Cardiac ventricle fibroblast (primary cell): ENCODE results near the gene ACTR1A. TPM values are rescaled to one million over a fixed set of nuclear protein-coding genes. Genes with fewer than 3 reads are reported as not detected.

ENCODE experiments used
- total RNA-seq: library from RNA; depleted of rRNA; stranded (reverse); fragments of >200 nt; gene quantifications from 2 replicates; pipeline ENCODE4 v1.2.3, GENCODE V29; 2015

The ACTR1A gene
- 69.9 and 73.5 TPM in 2 replicates for total RNA-seq

GRCh38 chr10:102502337-102503151, at the start of gene ACTR1A:
Gene ACTR1A (minus strand): TSS chr10:102502712. CDS start chr10:102502647, 65 bp downstream.

DNA sequence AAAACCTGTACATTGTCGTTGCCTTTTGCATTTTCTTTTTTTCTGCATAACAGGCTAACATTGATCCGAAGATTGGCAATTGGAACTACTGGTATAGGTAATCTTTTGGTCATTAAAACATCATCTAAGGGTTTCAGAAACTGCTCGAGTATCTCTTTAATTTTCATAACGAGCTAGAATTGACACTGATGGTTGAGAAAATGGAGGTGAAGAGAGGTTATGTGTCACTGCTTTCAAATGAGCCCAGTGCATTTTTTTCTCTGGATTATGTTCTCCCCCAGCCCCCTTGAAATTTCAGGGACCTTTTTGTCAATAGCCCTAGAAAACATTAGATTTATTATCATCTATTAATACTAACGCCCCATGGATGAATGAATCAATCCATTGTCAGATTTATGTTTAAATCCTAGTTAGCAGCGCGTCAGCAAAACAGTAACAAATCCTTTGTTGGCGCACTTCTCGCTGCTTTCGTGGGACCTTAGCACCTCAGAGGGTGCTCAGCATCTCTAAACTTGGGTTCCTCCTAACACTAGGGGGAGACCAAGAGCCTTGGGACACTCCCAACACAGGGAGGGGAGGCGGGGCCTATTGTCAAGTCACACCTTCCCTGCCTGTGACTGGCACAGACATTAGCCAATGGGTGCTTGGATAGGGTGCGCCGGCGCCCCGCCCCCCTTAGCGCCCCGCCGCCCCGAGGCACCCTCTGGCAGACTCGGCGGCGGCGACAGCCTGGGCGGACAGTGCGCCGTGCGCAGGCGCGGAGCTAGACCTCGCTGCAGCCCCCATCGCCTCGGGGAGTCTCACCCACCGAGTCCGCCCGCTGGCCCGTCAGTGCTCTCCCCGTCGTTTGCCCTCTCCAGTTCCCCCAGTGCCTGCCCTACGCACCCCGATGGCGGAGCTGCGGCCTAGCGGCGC, 1.0 kb upstream of the ACTR1A start, which contains the start of gene SUFU:
TSS of gene SUFU (plus strand) at position 709 of the 915 bp plus-strand sequence. CDS start at position 890, 181 bp downstream.

DNA sequence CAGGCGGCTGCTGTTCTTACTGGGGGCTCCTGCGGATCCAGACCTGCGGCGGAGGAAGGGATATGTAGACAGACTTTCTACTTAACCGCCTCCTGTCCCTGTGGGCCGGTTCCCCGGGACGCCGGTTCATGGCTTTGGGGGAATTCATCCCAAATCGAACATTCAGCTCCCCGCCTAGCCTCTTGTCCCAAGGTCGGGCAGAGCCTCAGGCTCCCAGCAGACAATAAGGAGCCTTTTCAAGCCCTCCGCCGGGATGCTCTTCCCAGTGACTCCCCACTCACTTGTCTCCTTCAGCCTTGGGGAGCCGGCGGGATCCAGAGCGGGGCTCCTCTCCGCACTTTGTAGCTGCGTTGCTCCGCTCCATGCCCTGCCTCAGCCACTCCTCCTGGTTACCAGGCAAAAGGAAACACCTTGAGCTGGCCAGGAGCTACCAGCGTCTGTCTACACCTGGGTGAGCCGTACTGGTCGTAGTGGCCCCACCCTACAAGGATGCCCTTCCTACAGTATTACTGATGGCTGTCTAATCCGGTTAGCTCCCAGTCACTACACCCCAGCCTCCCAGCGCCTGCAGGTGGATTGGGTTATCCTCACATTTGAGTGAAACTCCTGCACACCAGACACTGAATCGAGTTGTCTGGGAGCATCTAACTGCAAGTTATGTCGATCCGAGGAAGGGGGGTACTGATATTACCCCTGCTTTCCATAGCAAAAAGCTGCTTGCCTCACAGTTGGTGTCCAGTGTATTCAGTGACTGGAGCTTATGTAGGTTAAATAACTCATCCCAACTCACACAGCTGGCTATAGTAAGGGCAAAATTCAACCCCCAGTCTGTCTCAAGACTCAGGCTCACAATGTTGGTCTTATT, 51.2 kb downstream of the ACTR1A start, which contains the start of gene C10orf95:
TSS of gene C10orf95 (minus strand) at position 439 of the 865 bp plus-strand sequence. CDS start 450 bp downstream, outside the sequence.

DNA sequence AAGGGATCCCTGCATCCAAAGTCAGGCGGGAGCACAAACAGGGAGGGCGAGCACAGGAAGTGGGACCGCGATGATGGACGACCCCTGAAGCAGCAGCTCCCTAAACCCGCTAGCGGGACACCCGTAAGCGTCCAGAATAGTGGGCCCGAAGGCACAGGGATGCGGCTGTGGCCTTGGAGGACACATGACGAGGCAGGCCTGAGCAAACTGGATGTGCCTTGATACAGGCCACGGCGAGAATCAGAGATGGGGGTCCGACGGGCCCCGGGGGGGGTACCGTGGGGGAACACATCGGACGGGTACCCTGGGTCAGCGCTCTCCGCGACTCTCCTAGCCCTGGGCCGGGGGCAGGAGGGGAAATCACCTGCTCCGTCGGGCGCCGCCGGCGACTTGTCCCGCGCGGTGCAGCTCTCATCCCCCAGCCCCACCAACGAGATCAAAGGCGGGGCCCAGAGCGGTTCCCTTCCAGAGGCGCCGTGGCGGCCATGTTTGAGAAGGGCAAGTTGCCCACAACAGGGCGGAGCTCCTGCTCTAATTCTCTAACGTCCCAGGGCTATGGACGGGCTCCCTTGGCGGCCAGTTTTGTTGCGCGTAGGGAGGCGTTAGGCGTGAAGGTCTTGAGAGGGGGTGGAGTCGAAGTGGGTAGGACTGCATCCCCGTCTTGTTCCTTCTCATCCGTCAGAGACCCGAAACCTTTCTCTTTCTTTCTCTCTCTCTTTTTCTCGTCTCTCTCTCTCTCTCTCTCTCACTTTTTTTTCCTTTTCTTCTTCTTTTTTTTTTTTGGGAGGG, 70.2 kb downstream of the ACTR1A start, which contains the start of gene CUEDC2:
TSS of gene CUEDC2 (minus strand) at position 413 of the 789 bp plus-strand sequence. CDS start 7,386 bp downstream, outside the sequence.

Other genes starting within 250 kb of the ACTR1A start
- gene NFKB2, start 107.0 kb downstream of the ACTR1A start, total RNA-seq = 18.5 and 23.3 TPM in 2 replicates
- gene PSD, start 83.9 kb downstream of the ACTR1A start, total RNA-seq = 19.5 and 19.7 TPM in 2 replicates
- 14.0 and 16.9 TPM in 2 replicates for gene FBXL15, start 81.9 kb downstream of the ACTR1A start, total RNA-seq
- 73.0 and 77.3 TPM in 2 replicates for gene CUEDC2, start 70.1 kb downstream of the ACTR1A start, total RNA-seq
- not detected in 2 replicates for gene C10orf95, start 51.2 kb downstream of the ACTR1A start, total RNA-seq
- 15.1 and 16.8 TPM in 2 replicates for gene SUFU, start 1.3 kb upstream of the ACTR1A start, total RNA-seq
- gene TRIM8, start 141.8 kb upstream of the ACTR1A start, total RNA-seq = 185 and 199 TPM in 2 replicates
- 5.3 and 7.2 TPM in 2 replicates for gene ARL3, start 211.7 kb upstream of the ACTR1A start, total RNA-seq
- gene SFXN2, start 211.9 kb upstream of the ACTR1A start, total RNA-seq = 1.3 and 6.8 TPM in 2 replicates
- 53.9 and 83.6 TPM in 2 replicates for gene WBP1L, start 241.2 kb upstream of the ACTR1A start, total RNA-seq